ENCODE results near the gene GJA5. TPM values are rescaled to one million over a fixed set of nuclear protein-coding genes. Genes with fewer than 3 reads are reported as not detected.

Gene GJA5
- total RNA-seq, 1 experiment from 2014 or later, result 8.7 TPM

GRCh38 chr1:147762233-147763024, 2.0 kb upstream of the GJA5 start:
- no peak for TF ChIP-seq EZH2 (IDR thresholded peaks at IDR 0.05; ENCODE audit: low read depth)
- TF ChIP-seq CTCF (conservative IDR thresholded peaks at IDR 0.05), result no peak
- no TSS peak for BruUV-seq (replicated peaks)
- H3K79me2 ChIP-seq (ENCODE audit: low read depth), result peaks cover 11% of the 10 kb centered on the region; the same call in 1 of the 2 replicates
- no peaks in the 10 kb centered on the region for H3K9me3 ChIP-seq (ENCODE audit: insufficient read depth, low read depth)
- ChIA-PET POLR2A (ENCODE audit: unreplicated experiment) (no interaction called here), CTCF (no interaction called here)
- no peaks in the 10 kb centered on the region for H3K27me3 ChIP-seq (ENCODE audit: insufficient read depth, low read depth)
- H4K20me1 ChIP-seq (ENCODE audit: insufficient read depth), result no peaks in the 10 kb centered on the region
- H3K27ac ChIP-seq, result peak overlapping the region; percentile 79
- H3K4me2 ChIP-seq, result peak overlapping the region; percentile 59
- H3F3A ChIP-seq (ENCODE audit: insufficient read depth, low read depth), result peaks cover 53% of the 10 kb centered on the region
- DNase-seq, result peak in 1 of 2 experiments; percentile 74
- no peaks in the 10 kb centered on the region for H3K36me3 ChIP-seq (ENCODE audit: low read depth)
- H2AFZ ChIP-seq, result no peak overlapping the region; the same call in 1 of the 2 replicates
- intact Hi-C loops (cut with micrococcal nuclease; ENCODE audit: unreplicated experiment), result loop anchor here (2.0 kb wide), 1 partner anchor 18 kb away; no protein-coding TSS in a partner anchor
- H3K4me3 ChIP-seq, result no peak overlapping the region
- no peaks in the 10 kb centered on the region for H3K9me2 ChIP-seq (ENCODE audit: insufficient read depth)
- H3K4me1 ChIP-seq (replicated peaks; ENCODE audit: insufficient read depth), result peaks cover 64% of the 10 kb centered on the region

GRCh38 chr1:147758379-147759100, 1.9 kb downstream of the GJA5 start:
- H3K9me3 ChIP-seq (ENCODE audit: insufficient read depth, low read depth), result no peaks in the 10 kb centered on the region
- H3K4me2 ChIP-seq, result peak overlapping the region; percentile 73
- peaks cover 69% of the 10 kb centered on the region for H3F3A ChIP-seq (ENCODE audit: insufficient read depth, low read depth)
- H3K4me3 ChIP-seq, result no peak overlapping the region
- POLR2A ChIA-PET (ENCODE audit: unreplicated experiment), result no interaction called here
- BruUV-seq (replicated peaks), result no TSS peak
- CTCF ChIA-PET, result interaction anchor here (1.4 kb wide), 1 partner anchor 22 kb away, joined by 5 read pairs; no protein-coding TSS in a partner anchor
- H3K79me2 ChIP-seq (ENCODE audit: low read depth), result peaks cover 11% of the 10 kb centered on the region; the same call in 1 of the 2 replicates
- H3K36me3 ChIP-seq (ENCODE audit: low read depth), result no peaks in the 10 kb centered on the region
- TF ChIP-seq EZH2 (IDR thresholded peaks at IDR 0.05; ENCODE audit: low read depth), result no peak
- no peak for TF ChIP-seq CTCF (conservative IDR thresholded peaks at IDR 0.05)
- H3K27me3 ChIP-seq (ENCODE audit: insufficient read depth, low read depth), result no peaks in the 10 kb centered on the region
- no peak overlapping the region for H2AFZ ChIP-seq
- intact Hi-C loops (cut with micrococcal nuclease; ENCODE audit: unreplicated experiment), result loop anchor here (5.0 kb wide), 1 partner anchor 91 kb away; no protein-coding TSS in a partner anchor
- peaks cover 87% of the 10 kb centered on the region for H3K4me1 ChIP-seq (replicated peaks; ENCODE audit: insufficient read depth)
- H3K9me2 ChIP-seq (ENCODE audit: insufficient read depth), result no peaks in the 10 kb centered on the region
- H3K27ac ChIP-seq, result peak overlapping the region; percentile 92
- no peaks in the 10 kb centered on the region for H4K20me1 ChIP-seq (ENCODE audit: insufficient read depth)
- no peak for DNase-seq

Data from PC-9 (cell line).